IPS-11a (cell line): ENCODE data around the gene INTS11.
A peak's percentile ranks its signal among the peaks of the same experiment; 100 is the strongest.

Experiments used
- H3K4me3 ChIP-seq: one replicate; pipeline ENCODE4 v1.5.1; 2013; ENCODE audit warnings: low read depth, low read length, control low read depth

The INTS11 gene

GRCh38 chr1:1314678-1315335 is 9.7 kb downstream of the INTS11 start:
- H3K4me3 ChIP-seq, result no peak overlapping the region

GRCh38 chr1:1314237-1314586 is 10.2 kb downstream of the INTS11 start:
- H3K4me3 ChIP-seq, result no peak overlapping the region

- no peak overlapping the region for H3K4me3 ChIP-seq
Measured at GRCh38 chr1:1313500-1314236, 10.8 kb downstream of the INTS11 start.

GRCh38 chr1:1312450-1313314 is 11.8 kb downstream of the INTS11 start:
- H3K4me3 ChIP-seq, result no peak overlapping the region

- no peak overlapping the region for H3K4me3 ChIP-seq
Measured at GRCh38 chr1:1311107-1312104, 13.1 kb downstream of the INTS11 start.

- H3K4me3 ChIP-seq, result no peak overlapping the region
Measured at GRCh38 chr1:1310476-1311053, 13.9 kb downstream of the INTS11 start.

- H3K4me3 ChIP-seq, result no peak overlapping the region
Measured at GRCh38 chr1:1310109-1310385, 14.4 kb downstream of the INTS11 start.

GRCh38 chr1:1309251-1310108 is 15.0 kb downstream of the INTS11 start:
- H3K4me3 ChIP-seq, result peak overlapping the region; percentile 68

GRCh38 chr1:1308756-1309250 is 15.7 kb downstream of the INTS11 start:
- peak overlapping the region; percentile 68 for H3K4me3 ChIP-seq

GRCh38 chr1:1307923-1308755 is 16.3 kb downstream of the INTS11 start, which contains the start of the genes ACAP3 and PUSL1:
ACAP3 (minus strand) TSS chr1:1307930; CDS start chr1:1307815, 115 bp downstream.
PUSL1 (plus strand) TSS chr1:1308597; CDS start chr1:1308644, 47 bp downstream.
- H3K4me3 ChIP-seq, result peak within 1 kb of the TSS; percentile 68

- peak overlapping the region; percentile 53 for H3K4me3 ChIP-seq
Measured at GRCh38 chr1:1307261-1307922, 17.1 kb downstream of the INTS11 start.

GRCh38 chr1:1306661-1307260 is 17.7 kb downstream of the INTS11 start:
- peak overlapping the region; percentile 53 for H3K4me3 ChIP-seq

- no peak overlapping the region for H3K4me3 ChIP-seq
Measured at GRCh38 chr1:1306070-1306660, 18.3 kb downstream of the INTS11 start.

GRCh38 chr1:1305300-1306069 is 19.0 kb downstream of the INTS11 start:
- H3K4me3 ChIP-seq, result no peak overlapping the region

- H3K4me3 ChIP-seq, result no peak overlapping the region
Measured at GRCh38 chr1:1304331-1305299, 19.8 kb downstream of the INTS11 start.
